HCT116 (cell line): ENCODE measurements around the gene HPCAL4. TPM values are rescaled to one million over a fixed set of nuclear protein-coding genes. Genes with fewer than 3 reads are reported as not detected.

ENCODE experiments used
- ATAC-seq: fragments of 200-7000 bp; cut with Tn5 transposase; 2 replicates; pipeline ENCODE4 v1.9.1; 2020; ENCODE audit warnings: mild to moderate bottlenecking, moderate library complexity
- BruUV-seq: library from RNA; stranded (reverse); fragments of 400-500 nt; replicated peaks from 2 replicates; lab custom pipeline; 2021; lab: Mats Ljungman, UMichigan
- CTCF ChIA-PET: fragments of 300-600 bp; sonication (Branson Sonifier 250); formaldehyde crosslinking; loops from one replicate; lab custom pipeline; 2021; ENCODE audit warnings: antibody characterized with exemption; lab: Charles Lee
- POLR2A ChIA-PET: fragments of 300-600, 350-600 bp; sonication (Branson Sonifier 250); formaldehyde crosslinking; loops from one replicate; lab custom pipeline; 2021; ENCODE audit warnings: antibody characterized with exemption; lab: Charles Lee
- RAD21 ChIA-PET, 2 experiments: fragments of 300-600 bp; sonication (Branson Sonifier 250); formaldehyde crosslinking; loops; one replicate each; lab custom pipeline; 2023; ENCODE audit warnings: low total read pairs in 2 of 2; ENCODE audit not compliant: uncharacterized antibody in 2 of 2, unreplicated experiment in 2 of 2, low non-redundant PET in 1 of 2; lab: Charles Lee
- DNase-seq: peaks from one replicate; pipeline ENCODE4 v3.0.0-alpha.2; 2010; ENCODE audit warnings: low read depth, low spot score
- H2AFZ ChIP-seq: fragments of 200-600 bp; shearing (Covaris generic), sonication (generic); 2 replicates; pipeline ENCODE4 v1.6.1; 2017; ENCODE audit warnings: low read depth, mixed run types, mixed read lengths, antibody characterized with exemption, low read length; ENCODE audit not compliant: poor library complexity, severe bottlenecking
- H3K27ac ChIP-seq: 2 replicates; pipeline ENCODE4 v1.5.1; 2012; ENCODE audit warnings: low read depth, low read length
- H3K27me3 ChIP-seq: fragments of 200-600 bp; sonication (generic); 2 replicates; pipeline ENCODE4 v1.6.1; 2016; ENCODE audit warnings: mixed run types, low read length, mixed read lengths; ENCODE audit not compliant: insufficient read depth
- H3K36me3 ChIP-seq, 2 experiments: fragments of 200-500 bp in 1 of 2; fragments of 200-600 bp in 1 of 2; sonication (Bioruptor generic) in 1 of 2; sonication (generic) in 1 of 2; 2 replicates each; pipeline versions ENCODE4 v1.5.1 to v1.6.1; 2014 to 2016; ENCODE audit warnings: low read length in 2 of 2, inconsistent platforms in 1 of 2, mixed read lengths in 1 of 2, mixed run types in 1 of 2; ENCODE audit not compliant: insufficient read depth in 2 of 2, control insufficient read depth in 1 of 2
- H3K4me1 ChIP-seq, 2 experiments: fragments of 200-600 bp in 1 of 2; sonication (generic) in 1 of 2; 2 replicates each; pipeline versions ENCODE4 v1.5.1 to v1.6.1; 2012 to 2017; ENCODE audit warnings: low read length in 2 of 2, inconsistent platforms in 1 of 2, mild to moderate bottlenecking in 1 of 2, mixed read lengths in 1 of 2, mixed run types in 1 of 2, moderate library complexity in 1 of 2; ENCODE audit not compliant: insufficient read depth in 2 of 2, control insufficient read depth in 1 of 2
- H3K4me2 ChIP-seq: fragments of 200-600 bp; sonication (generic); 2 replicates; pipeline ENCODE4 v1.6.1; 2017; ENCODE audit warnings: mixed run types, low read length, mixed read lengths
- H3K4me3 ChIP-seq, 2 experiments: fragments of 200-600 bp in 1 of 2; sonication (generic) in 1 of 2; replicated peaks in 1 of 2; 2 replicates each; pipeline ENCODE4 v1.5.1; 2011 to 2016; ENCODE audit warnings: low read length in 2 of 2, control low read depth in 1 of 2, low read depth in 1 of 2, mild to moderate bottlenecking in 1 of 2, mixed read lengths in 1 of 2, mixed run types in 1 of 2
- H3K79me2 ChIP-seq: fragments of 200-600 bp; sonication (generic); 2 replicates; pipeline ENCODE4 v1.6.1; 2017; ENCODE audit warnings: mild to moderate bottlenecking, mixed run types, low read length, moderate library complexity, mixed read lengths; ENCODE audit not compliant: insufficient read depth
- H3K9ac ChIP-seq: fragments of 200-600 bp; sonication (generic); 2 replicates; pipeline ENCODE4 v1.6.1; 2016; ENCODE audit warnings: low read length, mixed read lengths
- H3K9me2 ChIP-seq: fragments of 200-600 bp; sonication (generic), shearing (Covaris generic); 2 replicates; pipeline ENCODE4 v1.6.1; 2017; ENCODE audit warnings: mixed run types, mild to moderate bottlenecking, moderate library complexity; ENCODE audit not compliant: insufficient read depth
- H3K9me3 ChIP-seq, 2 experiments: fragments of 200-500 bp in 1 of 2; fragments of 200-600 bp in 1 of 2; sonication (Bioruptor generic) in 1 of 2; sonication (generic) in 1 of 2; 2 replicates each; pipeline ENCODE4 v1.6.1; 2014 to 2017; ENCODE audit warnings: low read length in 2 of 2, mixed read lengths in 2 of 2, inconsistent platforms in 1 of 2, low read depth in 1 of 2, mild to moderate bottlenecking in 1 of 2, mixed run types in 1 of 2, moderate library complexity in 1 of 2; ENCODE audit not compliant: control insufficient read depth in 1 of 2, insufficient read depth in 1 of 2
- H4K20me1 ChIP-seq: fragments of 200-600 bp; sonication (generic), shearing (Covaris generic); 2 replicates; pipeline ENCODE4 v1.6.1; 2017; ENCODE audit warnings: mixed run types, mild to moderate bottlenecking, moderate library complexity; ENCODE audit not compliant: insufficient read depth
- ELF1 ChIP-seq: IDR thresholded peaks from 2 replicates; pipeline ENCODE4 v1.6.1; 2012; ENCODE audit warnings: low read depth, borderline replicate concordance
- EZH2 ChIP-seq: fragments of 200-600 bp; sonication (generic); IDR thresholded peaks from 2 replicates; pipeline ENCODE4 v1.6.1; 2017; ENCODE audit warnings: antibody characterized with exemption, mixed run types
- JUND ChIP-seq: IDR thresholded peaks from 2 replicates; pipeline ENCODE4 v1.6.1; 2012
- POLR2A ChIP-seq: IDR thresholded peaks from 2 replicates; pipeline ENCODE4 v1.7.0; 2011; ENCODE audit warnings: borderline replicate concordance; ENCODE audit not compliant: insufficient read depth, insufficient read length; ENCODE audit errors: extremely low read depth
- POLR2AphosphoS5 ChIP-seq: IDR thresholded peaks from 2 replicates; pipeline ENCODE4 v1.6.1; 2011; ENCODE audit warnings: mild to moderate bottlenecking, low read depth, low read length, moderate library complexity
- SIN3A ChIP-seq: IDR thresholded peaks from 2 replicates; pipeline ENCODE4 v1.6.1; 2012; ENCODE audit warnings: low read depth
- SRF ChIP-seq: IDR thresholded peaks from 2 replicates; pipeline ENCODE4 v1.6.1; 2012; ENCODE audit warnings: low read depth
- intact Hi-C: fragments of 100-400 bp; cut with micrococcal nuclease; formaldehyde crosslinking; loops from 2 replicates; pipeline ENCODE4 v1.10.0; 2022
- total RNA-seq: library from RNA; stranded (reverse); gene quantifications from one replicate; pipeline ENCODE4 v1.2.1, GENCODE V29; 2021; ENCODE audit not compliant: unreplicated experiment
- TF ChIP-seq, protein P1 (sequence below), 3 experiments: fragments of 200-600 bp in 1 of 3; sonication (generic) in 1 of 3; IDR thresholded peaks in 2 of 3; conservative IDR thresholded peaks in 1 of 3; 2 replicates each; pipeline ENCODE4 v1.5.1; 2012 to 2017; ENCODE audit warnings: low read depth in 2 of 3, low read length in 2 of 3, antibody characterized with exemption in 1 of 3, borderline replicate concordance in 1 of 3, control low read depth in 1 of 3, mild to moderate bottlenecking in 1 of 3, mixed read lengths in 1 of 3, mixed run types in 1 of 3, moderate library complexity in 1 of 3; ENCODE audit not compliant: insufficient read depth in 1 of 3

HPCAL4 gene
- total RNA-seq, 1 experiment from 2014 or later = 5.2 TPM

GRCh38 chr1:39672551-39672947, 18.7 kb downstream of the HPCAL4 start:
- Histone ChIP-seq H3K4me3 (no peak overlapping the region), H3K27me3 (no peaks in the 10 kb centered on the region), H3K4me2 (no peak overlapping the region), H3K4me1 (peaks cover 0 to 9% of the 10 kb centered on the region in 2 experiments; a peak in 1 of 4 replicates), H4K20me1 (no peaks in the 10 kb centered on the region), H3K9me2 (no peaks in the 10 kb centered on the region), H2AFZ (no peak overlapping the region), H3K36me3 (no peaks in the 10 kb centered on the region), H3K9me3 (no peaks in the 10 kb centered on the region), H3K27ac (no peak overlapping the region), H3K9ac (no peak overlapping the region), H3K79me2 (no peaks in the 10 kb centered on the region)
- peak; percentile 69 for ATAC-seq
- intact Hi-C loops = no loop called here
- ChIA-PET RAD21 (no interaction called here), CTCF (interaction anchor here (1.2 to 2.4 kb wide), 2 partner anchors 14 to 61 kb away, joined by 3 to 11 read pairs; no protein-coding TSS in a partner anchor), POLR2A (no interaction called here)
- no peak for DNase-seq
- BruUV-seq = no TSS peak
- TF ChIP-seq JUND = no peak
- TF ChIP-seq, protein P1, sequence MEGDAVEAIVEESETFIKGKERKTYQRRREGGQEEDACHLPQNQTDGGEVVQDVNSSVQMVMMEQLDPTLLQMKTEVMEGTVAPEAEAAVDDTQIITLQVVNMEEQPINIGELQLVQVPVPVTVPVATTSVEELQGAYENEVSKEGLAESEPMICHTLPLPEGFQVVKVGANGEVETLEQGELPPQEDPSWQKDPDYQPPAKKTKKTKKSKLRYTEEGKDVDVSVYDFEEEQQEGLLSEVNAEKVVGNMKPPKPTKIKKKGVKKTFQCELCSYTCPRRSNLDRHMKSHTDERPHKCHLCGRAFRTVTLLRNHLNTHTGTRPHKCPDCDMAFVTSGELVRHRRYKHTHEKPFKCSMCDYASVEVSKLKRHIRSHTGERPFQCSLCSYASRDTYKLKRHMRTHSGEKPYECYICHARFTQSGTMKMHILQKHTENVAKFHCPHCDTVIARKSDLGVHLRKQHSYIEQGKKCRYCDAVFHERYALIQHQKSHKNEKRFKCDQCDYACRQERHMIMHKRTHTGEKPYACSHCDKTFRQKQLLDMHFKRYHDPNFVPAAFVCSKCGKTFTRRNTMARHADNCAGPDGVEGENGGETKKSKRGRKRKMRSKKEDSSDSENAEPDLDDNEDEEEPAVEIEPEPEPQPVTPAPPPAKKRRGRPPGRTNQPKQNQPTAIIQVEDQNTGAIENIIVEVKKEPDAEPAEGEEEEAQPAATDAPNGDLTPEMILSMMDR (IDR thresholded peaks at IDR 0.05 in 2 of 3, conservative IDR thresholded peaks at IDR 0.05 in 1 of 3; ENCODE audit: borderline replicate concordance in 1 of 3, insufficient read depth in 1 of 3, low read depth in 2 of 3, low read length in 2 of 3) = peak; percentile 13 to 39 (median 34); a peak in 5 of 6 replicates

GRCh38 chr1:39671793-39672550, 19.3 kb downstream of the HPCAL4 start, which contains the start of gene NT5C1A:
Gene NT5C1A (minus strand): TSS chr1:39672107. CDS start chr1:39672038, 69 bp downstream.
- no peak for ATAC-seq
- CTCF ChIA-PET = interaction anchor here (1.6 to 5.6 kb wide), 3 partner anchors 14 to 18 kb away, joined by 4 to 38 read pairs (median 11); no protein-coding TSS in a partner anchor
- H3K9ac ChIP-seq = no peak within 1 kb of the TSS

More at GRCh38 chr1:39671793-39672550, 19.3 kb downstream of the HPCAL4 start, which contains the start of gene NT5C1A:
- intact Hi-C loops = no loop called here
- Histone ChIP-seq H3K4me3 (no peak within 1 kb of the TSS), H3K4me1 (peaks cover 0 to 6% of the 10 kb centered on the region in 2 experiments; a peak in 1 of 4 replicates), H3K79me2 (no peaks in the 10 kb centered on the region), H3K36me3 (no peaks in the 10 kb centered on the region), H3K9me3 (no peaks in the 10 kb centered on the region), H4K20me1 (no peaks in the 10 kb centered on the region), H3K27ac (no peak within 1 kb of the TSS), H3K27me3 (no peaks in the 10 kb centered on the region), H3K4me2 (no peak within 1 kb of the TSS)
- POLR2A ChIA-PET = no interaction called here
- BruUV-seq = no TSS peak
- TF ChIP-seq POLR2AphosphoS5 = no peak
- no peak for TF ChIP-seq ELF1
- TF ChIP-seq POLR2A = no peak
- TF ChIP-seq SIN3A = no peak
- TF ChIP-seq EZH2 = no peak
- TF ChIP-seq SRF = no peak
- TF ChIP-seq, all 23 proteins: peak for 0
- Histone ChIP-seq H3K9me2 (no peaks in the 10 kb centered on the region), H2AFZ (no peak within 1 kb of the TSS)
- DNase-seq = no peak
- RAD21 ChIA-PET = no interaction called here
